ENCODE results near the gene PVALEF.

GRCh38 chr17:81199482-81199830 is 34.1 kb downstream of the PVALEF start:
- TF ChIP-seq SPI1 (IDR thresholded peaks at IDR 0.05; ENCODE audit: borderline replicate concordance, low read depth) (no peak), REST (IDR thresholded peaks at IDR 0.05; ENCODE audit: insufficient replicate concordance, low read depth) (no peak), CTCF (IDR thresholded peaks at IDR 0.05; ENCODE audit: insufficient read depth, low read length) (no peak), POLR2AphosphoS5 (IDR thresholded peaks at IDR 0.05; ENCODE audit: low read depth) (no peak)
